ENCODE data around the gene DBNDD1. TPM values are rescaled to one million over a fixed set of nuclear protein-coding genes. Genes with fewer than 3 reads are reported as not detected.

The DBNDD1 gene
- total and polyA plus RNA-seq, 10 of the 15 experiments (the other 5 are each of a cell fraction or from before 2014, with no cell fraction given), result 0.06 to 4.6 (median 0.55) TPM

DNA sequence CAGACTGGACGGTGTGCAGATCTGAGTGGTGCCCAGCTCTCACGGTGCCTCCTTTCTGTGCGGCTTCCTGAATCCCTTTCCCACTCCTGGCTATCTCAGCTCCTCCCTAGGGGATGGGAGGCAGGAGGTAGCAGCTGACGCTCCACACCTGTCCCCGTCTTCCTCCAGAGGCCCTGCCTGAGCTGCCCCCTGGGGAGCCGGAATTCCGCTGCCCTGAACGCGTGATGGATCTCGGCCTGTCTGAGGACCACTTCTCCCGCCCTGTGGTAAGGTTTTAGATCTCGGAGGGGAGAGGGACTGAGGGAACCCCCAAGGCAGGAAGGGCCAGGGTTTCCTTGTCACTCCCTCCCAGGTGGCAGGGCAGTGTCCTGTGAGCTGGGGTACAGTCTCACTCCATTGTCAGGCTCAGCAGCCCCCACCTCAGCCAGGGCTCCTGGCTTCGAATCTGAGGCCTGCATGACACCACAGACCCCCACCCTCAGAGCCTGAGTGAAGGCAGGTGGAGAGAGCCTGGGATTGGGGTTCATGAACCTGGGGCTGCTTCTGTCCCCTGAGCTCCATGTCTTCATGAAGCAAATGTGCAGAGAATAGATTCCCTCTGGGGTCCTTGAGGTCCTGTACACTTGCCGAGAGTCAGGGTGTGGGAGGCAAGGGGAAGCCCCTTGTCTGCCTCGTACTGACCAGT lies 64.1 kb downstream of the DBNDD1 start:
- no peaks in the 10 kb centered on the region for H4K20me1 ChIP-seq (ENCODE audit: control insufficient read depth, insufficient read depth)
- no peak overlapping the region for H3K9ac ChIP-seq (ENCODE audit: control insufficient read depth, insufficient read depth, low read length)
- no peak for FAIRE-seq
- peaks cover 42% of the 10 kb centered on the region for H3K4me1 ChIP-seq (ENCODE audit: control insufficient read depth, insufficient read depth, low read length)
- peaks cover 0 to 5% of the 10 kb centered on the region in 2 experiments for H3K36me3 ChIP-seq (ENCODE audit: control insufficient read depth in 2 of 2, insufficient read depth in 2 of 2, low read length in 1 of 2)
- ChIA-PET POLR2A (interaction anchor here (0.5 to 1.6 kb wide), 3 partner anchors 15 to 71 kb away, joined by 3 to 7 read pairs (median 5); no protein-coding TSS in a partner anchor), SMC1A (ENCODE audit: uncharacterized antibody, unreplicated experiment) (no interaction called here), CTCF (interaction anchor here (1.4 kb wide), 1 partner anchor 27 kb away, joined by 4 read pairs; no protein-coding TSS in a partner anchor), RAD21 (ENCODE audit: unreplicated experiment) (no interaction called here)
- BruUV-seq (replicated peaks), result no TSS peak
- H2AFZ ChIP-seq (ENCODE audit: control insufficient read depth, low read depth, low read length), result no peak overlapping the region
- no peak overlapping the region for H3K4me3 ChIP-seq
- 80% methylated on average over 14 of the region's 15 CpGs for WGBS (ENCODE audit: insufficient coverage, insufficient replicate concordance, low lambda C conversion rate, missing lambda C conversion rate)
- no peak for TF ChIP-seq CREB1 (IDR thresholded peaks at IDR 0.05; ENCODE audit: low read depth)
- TF ChIP-seq RAD21 (IDR thresholded peaks at IDR 0.05; ENCODE audit: insufficient read depth, low read depth, low read length), result no peak
- no peak for TF ChIP-seq MYC (IDR thresholded peaks at IDR 0.05; ENCODE audit: insufficient read depth, insufficient read length, insufficient replicate concordance, low read length, severe bottlenecking)
- no peak for TF ChIP-seq KLF5 (IDR thresholded peaks at IDR 0.05; ENCODE audit: partially characterized antibody)
- TF ChIP-seq IRF4 (IDR thresholded peaks at IDR 0.05; ENCODE audit: low read depth, low read length), result no peak
- TF ChIP-seq GATAD2B (conservative IDR thresholded peaks at IDR 0.05; ENCODE audit: low read depth), result no peak
- TF ChIP-seq, protein P1, sequence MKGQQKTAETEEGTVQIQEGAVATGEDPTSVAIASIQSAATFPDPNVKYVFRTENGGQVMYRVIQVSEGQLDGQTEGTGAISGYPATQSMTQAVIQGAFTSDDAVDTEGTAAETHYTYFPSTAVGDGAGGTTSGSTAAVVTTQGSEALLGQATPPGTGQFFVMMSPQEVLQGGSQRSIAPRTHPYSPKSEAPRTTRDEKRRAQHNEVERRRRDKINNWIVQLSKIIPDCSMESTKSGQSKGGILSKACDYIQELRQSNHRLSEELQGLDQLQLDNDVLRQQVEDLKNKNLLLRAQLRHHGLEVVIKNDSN (IDR thresholded peaks at IDR 0.05; ENCODE audit: borderline replicate concordance, extremely low read length, insufficient read depth, low read depth, low read length), result no peak
- no peak for TF ChIP-seq EED (IDR thresholded peaks at IDR 0.05; ENCODE audit: low read depth)
- TF ChIP-seq E2F4 (IDR thresholded peaks at IDR 0.05; ENCODE audit: low read depth, low read length), result no peak
- TF ChIP-seq TBL1XR1 (IDR thresholded peaks at IDR 0.05; ENCODE audit: low read depth, low read length), result no peak
- TF ChIP-seq NKRF (conservative IDR thresholded peaks at IDR 0.05), result no peak
- no peak for TF ChIP-seq PKNOX1 (IDR thresholded peaks at IDR 0.05)
- TF ChIP-seq ETV6 (conservative IDR thresholded peaks at IDR 0.05 in 1 of 2, IDR thresholded peaks at IDR 0.05 in 1 of 2; ENCODE audit: borderline replicate concordance in 1 of 2, low read depth in 1 of 2), result no peak
- H3K79me2 ChIP-seq (ENCODE audit: control insufficient read depth, insufficient read depth, low read length), result no peaks in the 10 kb centered on the region
- ATAC-seq, result no peak
- no peak for DNase-seq (ENCODE audit: low read depth, low spot score)
- in situ Hi-C loops (cut with MboI) (no loop called here), intact Hi-C loops (cut with micrococcal nuclease; ENCODE audit: unreplicated experiment) (no loop called here)
- no peak overlapping the region for H3K4me2 ChIP-seq (ENCODE audit: control insufficient read depth, insufficient read depth)
- H3K9me3 ChIP-seq (replicated peaks; ENCODE audit: control insufficient read depth, insufficient read depth, low read length), result no peaks in the 10 kb centered on the region
- no peaks in the 10 kb centered on the region for H3K27me3 ChIP-seq (replicated peaks in 1 of 2; ENCODE audit: control insufficient read depth in 2 of 2, insufficient read depth in 2 of 2, low read length in 1 of 2)
- no peak overlapping the region for H3K27ac ChIP-seq (ENCODE audit: control insufficient read depth, insufficient read depth)
